Embryonic facial prominence (tissue), 1 donor: ENCODE data around the gene ZNF44.

Experiments used
- DNase-seq: peaks from one replicate; pipeline ENCODE4 v3.0.0-alpha.2; 2016; ENCODE audit errors: extremely low spot score

The ZNF44 gene

GRCh38 chr19:12261554-12261953, 33.1 kb downstream of the ZNF44 start:
- DNase-seq: no peak

- DNase-seq: no peak
Observed at GRCh38 chr19:12260861-12261260, 33.8 kb downstream of the ZNF44 start.

- no peak for DNase-seq
Observed at GRCh38 chr19:12260236-12260635, 34.4 kb downstream of the ZNF44 start.

- no peak for DNase-seq
Observed at GRCh38 chr19:12255372-12255771, 39.3 kb downstream of the ZNF44 start.

- DNase-seq: no peak
Observed at GRCh38 chr19:12247644-12248222, 47.0 kb downstream of the ZNF44 start.

GRCh38 chr19:12244370-12244769, 50.3 kb downstream of the ZNF44 start:
- DNase-seq: no peak

- no peak for DNase-seq
Observed at GRCh38 chr19:12237143-12237839, 57.4 kb downstream of the ZNF44 start.

GRCh38 chr19:12232961-12233360, 61.7 kb downstream of the ZNF44 start:
- no peak for DNase-seq

- DNase-seq: no peak
Observed at GRCh38 chr19:12230751-12231733, 63.6 kb downstream of the ZNF44 start.

GRCh38 chr19:12229990-12230389, 64.7 kb downstream of the ZNF44 start:
- no peak for DNase-seq

- no peak for DNase-seq
Observed at GRCh38 chr19:12224676-12225075, 70.0 kb downstream of the ZNF44 start.

GRCh38 chr19:12222980-12223630, 71.6 kb downstream of the ZNF44 start:
- no peak for DNase-seq
